Measurements from ENCODE around the gene SLC24A3. TPM values are rescaled to one million over a fixed set of nuclear protein-coding genes. Genes with fewer than 3 reads are reported as not detected.

Gene SLC24A3
- total and polyA plus RNA-seq, 4 donors, result 1.9 to 8.4 (median 5.8) TPM

DNA sequence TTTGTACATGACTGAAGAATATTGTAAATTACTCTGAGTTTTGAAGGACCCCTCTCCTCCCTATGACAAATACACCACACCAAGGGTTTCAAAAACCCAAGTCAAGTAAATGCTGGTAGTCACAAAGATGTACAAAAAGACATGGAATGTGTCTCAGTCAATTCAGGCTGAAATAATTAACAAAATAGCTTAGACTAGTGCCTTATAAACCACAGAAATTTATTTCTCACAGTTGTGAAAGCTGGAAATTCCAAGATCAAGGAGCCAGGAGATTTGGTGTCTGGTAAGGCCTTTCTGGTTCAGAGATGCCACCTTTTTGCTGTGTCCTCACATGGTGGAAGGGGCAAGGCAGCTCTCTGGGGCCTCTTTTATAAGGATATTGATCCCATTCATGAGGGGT, 343.3 kb downstream of the SLC24A3 start:
- Histone ChIP-seq H3K9ac (ENCODE audit: insufficient read depth in 1 of 2, low read length in 2 of 2) (no peak overlapping the region), H3K27ac (ENCODE audit: low read depth in 1 of 2, low read length in 1 of 2) (no peak overlapping the region), H3K27me3 (ENCODE audit: control insufficient read depth in 3 of 3, insufficient read depth in 3 of 3, low read length in 2 of 3) (no peaks in the 10 kb centered on the region), H3K4me1 (ENCODE audit: control insufficient read depth in 5 of 5, insufficient read depth in 5 of 5, low read length in 5 of 5) (peaks cover 0 to 16% (median 0%) of the 10 kb centered on the region in 5 donors), H3K4me3 (no peak overlapping the region), H3K9me3 (ENCODE audit: control insufficient read depth in 4 of 4, insufficient read depth in 3 of 4, low read length in 3 of 4) (no peaks in the 10 kb centered on the region), H3K36me3 (ENCODE audit: control insufficient read depth in 4 of 4, insufficient read depth in 4 of 4, low read length in 4 of 4) (no peaks in the 10 kb centered on the region)
- ATAC-seq (ENCODE audit: insufficient read depth, low FRiP score) (no peak), DNase-seq (no peak)
- TF ChIP-seq, protein P1, sequence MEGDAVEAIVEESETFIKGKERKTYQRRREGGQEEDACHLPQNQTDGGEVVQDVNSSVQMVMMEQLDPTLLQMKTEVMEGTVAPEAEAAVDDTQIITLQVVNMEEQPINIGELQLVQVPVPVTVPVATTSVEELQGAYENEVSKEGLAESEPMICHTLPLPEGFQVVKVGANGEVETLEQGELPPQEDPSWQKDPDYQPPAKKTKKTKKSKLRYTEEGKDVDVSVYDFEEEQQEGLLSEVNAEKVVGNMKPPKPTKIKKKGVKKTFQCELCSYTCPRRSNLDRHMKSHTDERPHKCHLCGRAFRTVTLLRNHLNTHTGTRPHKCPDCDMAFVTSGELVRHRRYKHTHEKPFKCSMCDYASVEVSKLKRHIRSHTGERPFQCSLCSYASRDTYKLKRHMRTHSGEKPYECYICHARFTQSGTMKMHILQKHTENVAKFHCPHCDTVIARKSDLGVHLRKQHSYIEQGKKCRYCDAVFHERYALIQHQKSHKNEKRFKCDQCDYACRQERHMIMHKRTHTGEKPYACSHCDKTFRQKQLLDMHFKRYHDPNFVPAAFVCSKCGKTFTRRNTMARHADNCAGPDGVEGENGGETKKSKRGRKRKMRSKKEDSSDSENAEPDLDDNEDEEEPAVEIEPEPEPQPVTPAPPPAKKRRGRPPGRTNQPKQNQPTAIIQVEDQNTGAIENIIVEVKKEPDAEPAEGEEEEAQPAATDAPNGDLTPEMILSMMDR (IDR thresholded peaks at IDR 0.05; ENCODE audit: control extremely low read depth, extremely low read depth), result no peak

- 59 to 70% methylated on average over 1 of the region's 1 CpG for WGBS, 2 donors
- H3K27ac ChIP-seq (ENCODE audit: low read depth in 1 of 2, low read length in 1 of 2), result no peak overlapping the region
- H3K27me3 ChIP-seq (ENCODE audit: control insufficient read depth in 3 of 3, insufficient read depth in 3 of 3, low read length in 2 of 3), result no peaks in the 10 kb centered on the region
- TF ChIP-seq, protein P1 (IDR thresholded peaks at IDR 0.05; ENCODE audit: control extremely low read depth, extremely low read depth), result no peak
- H3K9me3 ChIP-seq (ENCODE audit: control insufficient read depth in 4 of 4, insufficient read depth in 3 of 4, low read length in 3 of 4), result no peaks in the 10 kb centered on the region
- no peaks in the 10 kb centered on the region for H3K36me3 ChIP-seq (ENCODE audit: control insufficient read depth in 4 of 4, insufficient read depth in 4 of 4, low read length in 4 of 4)
- no peak overlapping the region for H3K4me3 ChIP-seq
- peaks cover 0 to 5% (median 0%) of the 10 kb centered on the region in 5 donors for H3K4me1 ChIP-seq (ENCODE audit: control insufficient read depth in 5 of 5, insufficient read depth in 5 of 5, low read length in 5 of 5)
- no peak overlapping the region for H3K9ac ChIP-seq (ENCODE audit: insufficient read depth in 1 of 2, low read length in 2 of 2)
- DNase-seq (no peak), ATAC-seq (ENCODE audit: insufficient read depth, low FRiP score) (no peak)
Observed at GRCh38 chr20:19557291-19557690, 344.8 kb downstream of the SLC24A3 start.

GRCh38 chr20:19560881-19561480, 348.5 kb downstream of the SLC24A3 start:
- H3K27ac ChIP-seq (ENCODE audit: low read depth in 1 of 2, low read length in 1 of 2), result no peak overlapping the region
- 75 to 81% methylated on average over 8 of the region's 8 CpGs for WGBS, 2 donors
- TF ChIP-seq, protein P1 (IDR thresholded peaks at IDR 0.05; ENCODE audit: control extremely low read depth, extremely low read depth), result no peak
- peaks cover 0 to 8% (median 0%) of the 10 kb centered on the region in 5 donors for H3K4me1 ChIP-seq (ENCODE audit: control insufficient read depth in 5 of 5, insufficient read depth in 5 of 5, low read length in 5 of 5)
- DNase-seq (no peak), ATAC-seq (ENCODE audit: insufficient read depth, low FRiP score) (no peak)
- no peaks in the 10 kb centered on the region for H3K27me3 ChIP-seq (ENCODE audit: control insufficient read depth in 3 of 3, insufficient read depth in 3 of 3, low read length in 2 of 3)
- no peak overlapping the region for H3K9ac ChIP-seq (ENCODE audit: insufficient read depth in 1 of 2, low read length in 2 of 2)
- peaks cover 0 to 3% (median 0%) of the 10 kb centered on the region in 4 donors for H3K36me3 ChIP-seq (ENCODE audit: control insufficient read depth in 4 of 4, insufficient read depth in 4 of 4, low read length in 4 of 4)
- peaks cover 0 to under 1% (median 0%) of the 10 kb centered on the region in 4 donors for H3K9me3 ChIP-seq (ENCODE audit: control insufficient read depth in 4 of 4, insufficient read depth in 3 of 4, low read length in 3 of 4)
- H3K4me3 ChIP-seq, result no peak overlapping the region

DNA sequence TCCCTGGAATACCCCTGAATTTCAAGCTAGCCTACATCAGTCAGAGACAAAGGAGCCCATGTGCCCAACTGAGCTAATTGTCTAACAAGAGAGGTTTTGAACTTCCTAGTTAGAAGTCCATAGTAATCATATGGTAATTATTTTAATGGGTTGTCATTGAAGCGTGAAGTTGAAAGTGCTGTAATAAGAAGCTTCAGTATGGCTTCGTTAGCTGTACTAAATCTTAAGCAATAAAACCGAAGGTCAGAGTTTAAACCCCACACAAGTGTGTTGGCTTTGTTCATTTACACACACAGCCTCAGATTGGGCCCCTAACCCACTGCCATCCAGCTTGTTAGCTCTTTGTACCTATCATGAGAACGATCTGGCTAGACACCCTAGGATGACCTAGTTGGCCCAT, 350.0 kb downstream of the SLC24A3 start:
- Histone ChIP-seq H3K4me1 (ENCODE audit: control insufficient read depth in 5 of 5, insufficient read depth in 5 of 5, low read length in 5 of 5) (peaks cover 0 to 8% (median 0%) of the 10 kb centered on the region in 5 donors), H3K36me3 (ENCODE audit: control insufficient read depth in 4 of 4, insufficient read depth in 4 of 4, low read length in 4 of 4) (peaks cover 0 to 3% (median 0%) of the 10 kb centered on the region in 4 donors), H3K9me3 (ENCODE audit: control insufficient read depth in 4 of 4, insufficient read depth in 3 of 4, low read length in 3 of 4) (peaks cover 0 to 3% (median 0%) of the 10 kb centered on the region in 4 donors), H3K4me3 (no peak overlapping the region), H3K9ac (ENCODE audit: insufficient read depth in 1 of 2, low read length in 2 of 2) (no peak overlapping the region), H3K27me3 (ENCODE audit: control insufficient read depth in 3 of 3, insufficient read depth in 3 of 3, low read length in 2 of 3) (no peaks in the 10 kb centered on the region), H3K27ac (ENCODE audit: low read depth in 1 of 2, low read length in 1 of 2) (no peak overlapping the region)
- DNase-seq, result no peak
- WGBS, 2 donors, result 87 to 93% methylated on average over 4 of the region's 4 CpGs
- ATAC-seq (ENCODE audit: insufficient read depth, low FRiP score), result no peak
- TF ChIP-seq, protein P1 (IDR thresholded peaks at IDR 0.05; ENCODE audit: control extremely low read depth, extremely low read depth), result no peak

Data from lung (tissue), 12 donors.